Activated T-helper 2 cell treated with anti-CD3 and anti-CD28 coated beads, Interferon-gamma antibody, Interleukin-2, Interleukin-4, amounts not matched to agents 10 μg/mL and 5 μg/mL and 100 μg/mL, durations not matched to agents 14 hours and 24 hours and 36 hours (primary cell): Measurements from ENCODE around the gene NID1. TPM values are rescaled to one million over a fixed set of nuclear protein-coding genes. Genes with fewer than 3 reads are reported as not detected.

Experiments used
- DNase-seq: peaks from one replicate; pipeline ENCODE4 v3.0.0; 2021; ENCODE audit warnings: low spot score
- H3K27ac Mint-ChIP-seq: one replicate; pipeline ENCODE4 v1.8.0; 2021; ENCODE audit warnings: mixed read lengths
- H3K27me3 Mint-ChIP-seq: one replicate; pipeline ENCODE4 v1.8.0; 2021; ENCODE audit warnings: low read depth, mixed read lengths
- H3K36me3 Mint-ChIP-seq: one replicate; pipeline ENCODE4 v1.8.0; 2021; ENCODE audit warnings: low read depth, mixed read lengths
- H3K4me1 Mint-ChIP-seq: one replicate; pipeline ENCODE4 v1.8.0; 2021; ENCODE audit warnings: low read depth, mixed read lengths
- H3K4me3 Mint-ChIP-seq: one replicate; pipeline ENCODE4 v1.8.0; 2021; ENCODE audit warnings: low read depth, mild to moderate bottlenecking, moderate library complexity, mixed read lengths
- H3K9me3 Mint-ChIP-seq: one replicate; pipeline ENCODE4 v1.8.0; 2021; ENCODE audit warnings: mixed read lengths
- intact Hi-C: fragments of 100-400 bp; cut with micrococcal nuclease; formaldehyde crosslinking; loops from one replicate; pipeline ENCODE4 v1.15.1; 2023
- total RNA-seq: library from RNA; stranded (reverse); gene quantifications from 2 replicates; pipeline ENCODE4 v1.2.3, GENCODE V29; 2022

The NID1 gene
- total RNA-seq, 1 donor from 2014 or later: 0.55 TPM

DNA sequence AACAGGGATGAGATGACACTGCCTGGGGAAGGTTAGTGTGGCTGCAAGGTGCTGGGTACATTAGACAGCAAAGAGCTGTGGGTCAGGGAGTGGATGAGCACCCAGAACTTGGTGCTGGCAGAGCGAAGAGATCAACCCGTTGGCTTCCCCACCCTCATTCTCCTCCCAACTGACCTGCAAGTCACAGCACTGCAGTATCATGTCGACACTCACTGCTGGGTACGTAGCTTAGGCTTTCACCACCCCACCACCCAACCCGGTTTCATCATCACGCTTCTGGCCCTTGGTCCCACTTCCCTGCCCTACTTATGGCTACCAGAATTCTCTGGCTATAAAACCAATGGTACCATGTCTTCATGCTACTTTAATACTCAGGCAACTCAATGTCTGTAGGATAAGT lies 124.6 kb downstream of the NID1 start:
- Mint-ChIP-seq H3K4me1 (peaks cover 32% of the 10 kb centered on the region), H3K27me3 (peaks cover 3% of the 10 kb centered on the region), H3K36me3 (no peaks in the 10 kb centered on the region), H3K27ac (no peak overlapping the region), H3K9me3 (no peaks in the 10 kb centered on the region), H3K4me3 (no peak overlapping the region)
- DNase-seq: no peak
- intact Hi-C loops: no loop called here

DNA sequence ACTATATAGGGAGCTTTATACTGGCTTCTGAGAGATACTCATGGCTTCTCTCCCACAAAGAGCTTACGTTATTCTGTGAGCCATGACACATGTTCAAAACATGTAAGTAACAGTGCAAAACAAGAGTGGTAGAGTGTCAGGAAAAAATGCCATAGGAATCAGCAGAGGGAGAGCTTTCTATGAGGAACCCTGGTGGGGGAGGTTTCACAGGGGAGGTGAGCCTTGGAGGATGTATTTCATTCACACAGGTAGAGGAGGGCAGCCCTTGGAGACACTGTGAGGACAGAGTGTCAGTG lies 125.5 kb downstream of the NID1 start:
- Mint-ChIP-seq H3K27me3 (peaks cover 5% of the 10 kb centered on the region), H3K4me3 (no peak overlapping the region), H3K36me3 (no peaks in the 10 kb centered on the region), H3K9me3 (no peaks in the 10 kb centered on the region), H3K4me1 (peaks cover 30% of the 10 kb centered on the region), H3K27ac (peak overlapping the region; percentile 63)
- intact Hi-C loops: no loop called here
- DNase-seq: no peak

DNA sequence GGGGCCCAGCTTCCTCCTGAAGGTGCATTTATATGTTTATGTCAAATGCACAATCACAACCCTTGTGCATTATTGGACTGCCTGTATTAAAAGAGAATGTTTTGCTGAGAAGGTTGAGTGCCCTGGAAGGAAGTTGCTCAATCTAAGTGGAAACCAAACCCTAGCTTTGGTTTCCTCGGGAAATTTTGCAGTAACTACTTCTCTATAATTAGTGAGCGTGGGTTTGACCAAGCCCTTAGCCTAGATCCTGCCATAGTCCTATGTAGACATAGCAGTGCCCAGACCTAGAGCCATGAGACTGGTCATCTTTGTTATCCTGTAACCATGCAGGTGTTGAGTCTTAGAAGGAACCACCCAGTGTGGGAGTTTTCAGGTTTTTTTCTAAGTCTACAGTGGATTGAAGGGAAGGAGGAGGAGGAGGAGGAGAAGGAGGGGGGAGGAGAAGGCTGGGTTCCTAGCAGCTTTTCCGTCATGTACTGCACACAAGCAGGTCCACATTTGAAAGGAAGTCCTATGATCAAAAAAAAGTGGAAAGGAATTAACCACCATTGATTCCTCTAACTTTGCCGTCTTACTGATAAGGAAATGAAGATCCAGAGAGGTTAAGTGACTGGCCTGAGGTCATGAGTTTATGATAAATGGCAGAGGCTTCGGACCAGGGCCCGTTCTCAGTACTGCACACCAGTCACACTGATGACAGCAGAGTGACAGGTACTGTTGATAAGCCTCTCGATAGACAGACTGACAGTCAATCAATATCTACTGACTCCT lies 126.0 kb downstream of the NID1 start:
- Mint-ChIP-seq H3K27ac (peak overlapping the region; percentile 63), H3K36me3 (no peaks in the 10 kb centered on the region), H3K27me3 (peaks cover 5% of the 10 kb centered on the region), H3K4me3 (peak overlapping the region; percentile 9), H3K9me3 (no peaks in the 10 kb centered on the region), H3K4me1 (peaks cover 30% of the 10 kb centered on the region)
- DNase-seq: no peak
- intact Hi-C loops: no loop called here

DNA sequence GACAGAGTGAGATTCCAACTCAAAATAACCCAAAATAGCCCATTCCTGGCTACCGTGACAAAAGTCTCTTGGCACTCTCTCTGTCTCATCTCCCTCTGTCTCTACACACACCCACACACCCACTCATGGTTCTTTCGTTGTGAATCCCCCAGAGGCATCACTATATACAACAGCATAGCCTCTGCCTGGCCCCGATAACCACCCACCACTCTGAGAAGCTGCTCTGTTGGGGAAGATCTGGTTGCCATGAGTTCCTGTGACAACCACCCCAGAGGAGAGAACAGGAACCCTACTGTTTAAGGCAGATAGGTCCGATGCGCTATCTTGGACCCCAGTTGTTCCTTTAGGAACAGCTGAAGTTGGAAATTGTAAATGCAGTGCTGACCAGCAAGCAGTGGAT lies 127.8 kb downstream of the NID1 start:
- Mint-ChIP-seq H3K27ac (peak overlapping the region; percentile 21), H3K4me3 (no peak overlapping the region), H3K4me1 (peaks cover 35% of the 10 kb centered on the region), H3K36me3 (no peaks in the 10 kb centered on the region), H3K27me3 (peaks cover 9% of the 10 kb centered on the region), H3K9me3 (no peaks in the 10 kb centered on the region)
- intact Hi-C loops: no loop called here
- no peak for DNase-seq

DNA sequence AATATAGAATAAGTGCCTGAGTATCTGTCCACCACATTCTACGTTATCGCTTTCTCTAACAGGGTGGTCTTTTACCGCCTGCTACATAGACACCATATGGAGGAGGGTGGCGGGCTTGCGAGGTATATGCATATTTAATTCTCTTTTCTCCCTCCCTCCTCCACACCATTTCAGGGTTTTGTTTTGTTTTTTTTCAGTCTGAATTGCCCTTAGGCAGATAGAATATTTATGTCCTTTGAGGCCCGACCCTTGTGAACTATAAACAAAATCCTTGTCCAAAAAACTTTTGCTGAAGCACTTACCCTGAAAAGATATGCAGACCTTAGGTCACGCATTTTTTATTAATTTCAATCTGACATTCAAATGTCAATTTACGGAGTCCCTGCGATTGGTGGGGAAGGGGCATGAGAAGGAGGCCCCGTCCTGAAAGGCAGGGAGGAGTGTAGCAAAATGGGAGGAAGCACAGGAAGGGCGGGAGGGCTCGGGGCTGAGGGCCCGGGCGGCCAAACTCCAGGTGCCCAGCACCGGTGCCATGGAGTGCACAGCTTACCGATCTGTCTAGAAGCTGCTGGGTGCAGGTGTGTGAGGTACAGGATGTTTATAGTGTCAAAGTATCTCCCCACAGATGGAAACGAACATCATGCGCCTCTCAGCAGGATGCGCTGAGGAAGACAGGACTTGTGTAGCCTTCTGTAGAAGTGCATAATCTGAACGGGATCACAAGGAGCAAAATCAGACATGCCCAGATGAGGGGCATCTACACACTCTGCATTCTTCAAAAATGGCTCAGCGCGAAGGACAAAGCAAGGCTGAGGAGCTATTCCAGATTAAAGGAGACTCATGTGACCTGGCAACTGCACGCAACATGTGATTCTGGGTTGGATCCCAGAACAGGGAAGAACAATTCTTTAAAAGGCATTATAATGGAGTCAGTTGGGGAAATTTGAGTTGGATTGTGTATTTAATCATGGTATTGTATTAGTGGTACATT lies 129.4 kb downstream of the NID1 start:
- H3K4me1 Mint-ChIP-seq: peaks cover 37% of the 10 kb centered on the region
- intact Hi-C loops: no loop called here
- DNase-seq: no peak

DNA sequence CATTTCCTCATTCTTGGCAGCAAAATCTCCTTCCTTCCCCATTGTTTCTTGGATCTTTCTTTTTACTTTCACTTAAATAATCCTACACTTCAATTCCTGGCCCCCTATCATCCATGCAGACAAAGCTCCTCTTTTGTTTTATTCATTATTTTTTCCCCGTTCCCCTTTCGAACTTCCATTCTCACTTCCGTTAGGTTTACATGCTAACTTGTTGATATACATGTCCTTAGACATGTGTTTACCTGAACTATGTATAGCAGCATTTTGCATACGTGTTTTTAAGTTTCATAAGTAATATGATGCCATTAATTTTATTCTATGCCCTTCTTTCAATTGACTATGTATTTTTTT lies 131.1 kb downstream of the NID1 start:
- peaks cover 11% of the 10 kb centered on the region for H3K27me3 Mint-ChIP-seq
- H3K4me3 Mint-ChIP-seq: no peak overlapping the region
- H3K4me1 Mint-ChIP-seq: peaks cover 27% of the 10 kb centered on the region
- DNase-seq: no peak
- no peaks in the 10 kb centered on the region for H3K36me3 Mint-ChIP-seq
- H3K9me3 Mint-ChIP-seq: no peaks in the 10 kb centered on the region
- intact Hi-C loops: no loop called here
- no peak overlapping the region for H3K27ac Mint-ChIP-seq

More for the DNA sequence above, 129.4 kb downstream of the NID1 start:
- no peaks in the 10 kb centered on the region for H3K9me3 Mint-ChIP-seq
- H3K27ac Mint-ChIP-seq: no peak overlapping the region
- peaks cover 11% of the 10 kb centered on the region for H3K27me3 Mint-ChIP-seq
- no peaks in the 10 kb centered on the region for H3K36me3 Mint-ChIP-seq
- H3K4me3 Mint-ChIP-seq: no peak overlapping the region

DNA sequence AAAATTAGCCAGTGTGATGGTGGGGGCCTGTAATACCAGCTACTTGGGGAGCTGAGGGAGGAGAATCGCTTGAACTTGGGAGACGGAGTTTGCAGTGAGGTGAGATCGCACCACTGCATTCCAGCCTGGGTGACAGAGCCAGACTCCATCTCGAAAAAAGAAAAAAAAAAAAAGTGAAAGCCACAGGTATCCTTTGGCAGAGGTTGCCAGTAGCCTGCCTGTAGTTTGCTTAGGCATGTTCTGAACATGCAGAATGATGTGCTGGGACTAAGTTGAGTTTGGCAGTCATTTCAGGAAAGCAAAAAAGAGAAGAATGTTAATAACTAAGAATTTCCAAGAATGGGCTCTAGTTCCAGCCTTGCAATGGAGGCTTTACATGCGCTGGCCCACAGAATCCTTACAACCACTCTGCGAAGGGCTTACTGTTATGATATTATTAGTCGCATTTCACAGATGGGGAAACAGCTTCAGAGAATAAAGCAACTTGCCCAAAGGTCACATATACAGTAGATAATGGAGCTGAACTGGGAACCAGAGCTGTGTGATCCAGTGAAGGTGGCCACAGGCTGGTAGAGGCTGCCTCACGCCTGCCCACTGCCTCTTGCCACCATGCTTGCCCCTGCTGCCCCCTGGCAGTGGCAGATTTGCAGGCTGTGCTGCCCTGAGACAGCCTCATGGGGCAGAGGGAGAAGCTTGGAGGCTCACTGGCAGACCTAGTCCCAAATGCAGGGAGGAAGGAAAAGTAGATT lies 131.7 kb downstream of the NID1 start:
- H3K27me3 Mint-ChIP-seq: peaks cover 11% of the 10 kb centered on the region
- H3K27ac Mint-ChIP-seq: no peak overlapping the region
- no peak overlapping the region for H3K4me3 Mint-ChIP-seq
- intact Hi-C loops: no loop called here
- no peaks in the 10 kb centered on the region for H3K36me3 Mint-ChIP-seq
- DNase-seq: no peak
- H3K9me3 Mint-ChIP-seq: no peaks in the 10 kb centered on the region
- H3K4me1 Mint-ChIP-seq: peaks cover 22% of the 10 kb centered on the region

DNA sequence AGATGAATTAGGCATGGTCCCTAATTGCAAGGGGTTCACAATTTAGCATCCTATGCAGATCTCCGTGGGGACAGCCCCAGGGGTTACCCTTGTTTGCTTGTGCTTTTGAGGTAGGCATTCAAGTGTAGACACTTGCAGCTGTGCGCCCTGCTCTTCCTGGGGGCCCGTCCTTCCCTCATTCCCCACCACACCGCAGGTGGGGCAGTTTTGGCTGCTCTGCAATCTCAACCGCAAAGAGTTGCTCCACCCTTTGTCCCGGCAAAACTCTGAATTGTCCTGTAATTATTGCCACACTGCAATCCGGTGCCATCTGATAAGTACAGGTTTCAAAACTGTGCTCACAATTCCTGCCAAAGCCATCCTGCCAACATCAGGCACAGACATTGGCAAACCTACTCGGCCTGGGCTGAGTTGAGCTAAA lies 132.8 kb downstream of the NID1 start:
- Mint-ChIP-seq H3K4me1 (peaks cover 17% of the 10 kb centered on the region), H3K9me3 (no peaks in the 10 kb centered on the region), H3K27me3 (peaks cover 11% of the 10 kb centered on the region), H3K36me3 (no peaks in the 10 kb centered on the region), H3K27ac (no peak overlapping the region), H3K4me3 (no peak overlapping the region)
- intact Hi-C loops: no loop called here
- DNase-seq: no peak

DNA sequence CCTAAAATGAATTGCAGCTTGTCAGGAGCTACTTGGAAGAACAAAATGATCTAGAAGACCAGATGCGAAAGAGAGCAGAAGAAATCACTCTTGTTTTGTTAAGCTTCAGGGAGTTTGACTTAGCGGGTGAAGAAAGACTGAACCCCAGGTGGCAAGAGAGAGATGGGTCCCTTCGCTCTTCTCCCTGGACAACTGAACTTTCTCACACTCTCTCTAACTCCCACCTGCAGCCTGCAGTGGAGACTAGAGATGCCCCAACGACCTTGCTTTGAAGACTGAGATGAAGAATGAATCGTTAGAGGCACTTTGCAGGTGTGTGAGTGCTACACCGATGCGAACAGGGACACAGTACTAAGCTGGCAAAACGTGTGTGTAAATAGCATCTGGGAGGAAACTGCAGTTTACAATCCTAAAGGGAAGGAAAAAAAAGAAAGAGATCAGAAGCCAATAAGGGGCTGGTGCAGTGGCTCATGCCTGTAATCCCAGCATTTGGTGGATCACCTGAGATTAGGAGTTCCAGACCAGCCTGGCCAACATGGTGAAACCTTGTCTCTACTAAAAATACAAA lies 133.6 kb downstream of the NID1 start:
- H3K27ac Mint-ChIP-seq: no peak overlapping the region
- H3K36me3 Mint-ChIP-seq: no peaks in the 10 kb centered on the region
- peaks cover 11% of the 10 kb centered on the region for H3K27me3 Mint-ChIP-seq
- intact Hi-C loops: no loop called here
- peaks cover 15% of the 10 kb centered on the region for H3K4me1 Mint-ChIP-seq
- no peak for DNase-seq
- no peak overlapping the region for H3K4me3 Mint-ChIP-seq
- H3K9me3 Mint-ChIP-seq: no peaks in the 10 kb centered on the region

DNA sequence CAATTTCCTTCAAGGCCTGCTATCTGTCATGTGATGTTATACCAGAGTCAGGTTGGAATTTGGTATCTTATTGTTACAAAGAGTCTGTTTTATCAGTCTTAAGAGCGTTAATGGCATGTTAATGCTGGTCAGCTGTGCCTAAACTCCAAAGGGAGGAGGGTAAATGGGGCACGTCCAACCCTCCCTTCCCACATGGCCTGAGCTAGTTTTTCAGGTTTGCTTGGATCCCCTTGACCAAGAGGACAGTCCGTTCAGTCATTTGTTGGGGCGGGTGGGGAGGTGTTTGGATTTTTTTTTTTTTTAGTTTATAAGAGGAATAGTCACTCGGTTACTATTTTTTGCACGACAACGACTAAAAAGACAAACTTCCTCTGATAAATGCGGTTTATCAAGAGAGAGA lies 134.3 kb downstream of the NID1 start:
- H3K4me1 Mint-ChIP-seq: peaks cover 9% of the 10 kb centered on the region
- DNase-seq: no peak

DNA sequence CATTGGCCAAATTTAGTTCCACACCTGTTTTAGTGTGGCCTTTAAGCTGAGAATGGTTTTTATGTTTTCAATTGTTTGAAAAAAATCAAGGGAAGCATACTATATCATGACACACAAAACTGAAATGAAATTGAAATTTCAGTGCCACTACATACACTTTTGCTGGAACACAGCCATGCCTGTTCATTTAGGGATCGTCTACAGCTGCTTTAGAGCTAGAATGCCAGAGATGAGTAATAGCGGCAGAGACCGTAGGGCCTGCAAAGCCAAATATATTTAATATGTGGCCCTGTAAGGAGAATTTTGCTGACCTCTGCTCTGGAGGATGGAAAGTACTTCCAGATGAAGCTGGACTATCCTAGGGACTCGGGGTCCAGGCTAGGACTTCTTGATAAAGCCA lies 135.7 kb downstream of the NID1 start:
- Mint-ChIP-seq H3K4me3 (no peak overlapping the region), H3K9me3 (no peaks in the 10 kb centered on the region), H3K27me3 (peaks cover 7% of the 10 kb centered on the region), H3K27ac (no peak overlapping the region), H3K36me3 (no peaks in the 10 kb centered on the region), H3K4me1 (peaks cover 9% of the 10 kb centered on the region)
- intact Hi-C loops: no loop called here
- DNase-seq: no peak

More for the DNA sequence above, 134.3 kb downstream of the NID1 start:
- Mint-ChIP-seq H3K27ac (no peak overlapping the region), H3K27me3 (peaks cover 8% of the 10 kb centered on the region), H3K4me3 (no peak overlapping the region), H3K36me3 (no peaks in the 10 kb centered on the region), H3K9me3 (no peaks in the 10 kb centered on the region)
- intact Hi-C loops: no loop called here

DNA sequence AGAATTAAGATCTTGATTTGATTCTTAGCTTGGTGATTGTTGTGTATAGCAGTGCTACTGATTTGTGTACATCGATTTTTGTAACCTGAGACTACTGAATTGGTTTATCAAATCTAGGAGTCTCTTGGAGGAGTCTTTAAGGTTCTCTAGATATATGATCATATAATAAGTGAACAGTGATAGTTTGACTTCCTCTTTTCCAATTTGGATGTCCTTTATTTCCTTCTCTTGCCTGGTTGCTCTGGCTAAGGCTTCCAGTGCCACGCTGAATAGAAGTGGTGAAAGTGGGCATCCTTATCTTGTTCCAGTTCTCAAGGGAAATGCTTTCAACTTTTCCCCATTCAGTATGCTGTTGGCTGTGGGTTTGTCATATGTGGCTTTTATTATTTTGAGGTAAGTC lies 136.7 kb downstream of the NID1 start:
- no peak overlapping the region for H3K27ac Mint-ChIP-seq
- H3K9me3 Mint-ChIP-seq: no peaks in the 10 kb centered on the region
- intact Hi-C loops: no loop called here
- H3K27me3 Mint-ChIP-seq: peaks cover 3% of the 10 kb centered on the region
- no peaks in the 10 kb centered on the region for H3K36me3 Mint-ChIP-seq
- DNase-seq: no peak
- peaks cover 13% of the 10 kb centered on the region for H3K4me1 Mint-ChIP-seq
- H3K4me3 Mint-ChIP-seq: no peak overlapping the region
